HEK293T (cell line): ENCODE results near the gene CEACAM3.
"Not testable (repeated sequence)": the region's sequence is repeated elsewhere in the genome, so short reads cannot be mapped to it uniquely, and the experiment has no call there.

Source experiments
- CTCF ChIA-PET: fragments of 350-600 bp; formaldehyde crosslinking; extraction: SDS; loops from one replicate; lab custom pipeline; 2021; ENCODE audit warnings: antibody characterized with exemption, inconsistent platforms; lab: Yijun Ruan, JAX
- POLR2A ChIA-PET: fragments of 350-600 bp; formaldehyde crosslinking; extraction: SDS; loops from one replicate; lab custom pipeline; 2020; ENCODE audit warnings: antibody characterized with exemption, inconsistent platforms; lab: Yijun Ruan, JAX
- DNase-seq: peaks from one replicate; pipeline ENCODE4 v3.0.0; 2012; ENCODE audit warnings: mixed read lengths; ENCODE audit errors: extremely low spot score
- ARNT ChIP-seq: fragments of 450-650 bp; IDR thresholded peaks from 2 replicates; pipeline ENCODE4 v1.6.1; 2017; ENCODE audit warnings: mild to moderate bottlenecking
- BHLHE40 ChIP-seq: fragments of 450-650 bp; IDR thresholded peaks from 2 replicates; pipeline ENCODE4 v1.6.1; 2016; ENCODE audit warnings: mild to moderate bottlenecking, moderate library complexity, borderline replicate concordance
- CTBP1 ChIP-seq: fragments of 450-650 bp; IDR thresholded peaks from 2 replicates; pipeline ENCODE4 v1.6.1; 2016; ENCODE audit warnings: borderline replicate concordance
- ELF4 ChIP-seq: fragments of 450-650 bp; IDR thresholded peaks from 2 replicates; pipeline ENCODE4 v1.6.1; 2017; ENCODE audit warnings: antibody characterized with exemption
- FOXA1 ChIP-seq: fragments of 450-650 bp; IDR thresholded peaks from 2 replicates; pipeline ENCODE4 v1.6.1; 2016; ENCODE audit warnings: mild to moderate bottlenecking
- FOXK2 ChIP-seq: fragments of 450-650 bp; IDR thresholded peaks from 2 replicates; pipeline ENCODE4 v1.6.1; 2016; ENCODE audit warnings: mild to moderate bottlenecking
- FOXM1 ChIP-seq: fragments of 450-650 bp; IDR thresholded peaks from 2 replicates; pipeline ENCODE4 v1.6.1; 2017; ENCODE audit warnings: mild to moderate bottlenecking, borderline replicate concordance
- HDGF ChIP-seq: fragments of 450-650 bp; IDR thresholded peaks from 2 replicates; pipeline ENCODE4 v1.6.1; 2017; ENCODE audit warnings: antibody characterized with exemption, borderline replicate concordance
- L3MBTL2 ChIP-seq: fragments of 450-650 bp; conservative IDR thresholded peaks from 2 replicates; pipeline ENCODE4 v1.6.1; 2016; ENCODE audit warnings: mild to moderate bottlenecking
- LEF1 ChIP-seq: fragments of 450-650 bp; IDR thresholded peaks from 2 replicates; pipeline ENCODE4 v1.6.1; 2017; ENCODE audit warnings: mild to moderate bottlenecking, borderline replicate concordance
- NFRKB ChIP-seq: fragments of 450-650 bp; IDR thresholded peaks from 2 replicates; pipeline ENCODE4 v1.6.1; 2016; ENCODE audit warnings: mild to moderate bottlenecking, moderate library complexity
- PKNOX1 ChIP-seq: fragments of 450-650 bp; IDR thresholded peaks from 2 replicates; pipeline ENCODE4 v1.6.1; 2016
- SP1 ChIP-seq: fragments of 450-650 bp; IDR thresholded peaks from 2 replicates; pipeline ENCODE4 v1.6.1; 2017
- SUZ12 ChIP-seq: fragments of 450-650 bp; IDR thresholded peaks from 2 replicates; pipeline ENCODE4 v1.6.1; 2016; ENCODE audit warnings: mild to moderate bottlenecking
- TARDBP ChIP-seq: fragments of 450-650 bp; IDR thresholded peaks from 2 replicates; pipeline ENCODE4 v1.6.1; 2016
- ZNF384 ChIP-seq: fragments of 450-650 bp; IDR thresholded peaks from 2 replicates; pipeline ENCODE4 v1.6.1; 2016

Gene CEACAM3

GRCh38 chr19:41755328-41755913 lies 41.0 kb upstream of the CEACAM3 start, which contains the start of gene CEACAM6:
CEACAM6 (plus strand) TSS chr19:41755530; CDS start chr19:41755639, 109 bp downstream.
- TF ChIP-seq TARDBP (no peak), SUZ12 (no peak), FOXM1 (no peak), ELF4 (no peak), HDGF (no peak), BHLHE40 (no peak), FOXK2 (no peak), LEF1 (no peak), ZNF384 (no peak), PKNOX1 (no peak), FOXA1 (no peak), ARNT (no peak), CTBP1 (no peak)
- POLR2A ChIA-PET: no interaction called here
- CTCF ChIA-PET: interaction anchor here (0.7 to 1.5 kb wide), 2 partner anchors 36 to 48 kb away, joined by 3 to 4 read pairs; no protein-coding TSS in a partner anchor
- no peak for DNase-seq

GRCh38 chr19:41758846-41759245 lies 37.5 kb upstream of the CEACAM3 start:
- CTCF ChIA-PET: interaction anchor here (0.6 kb wide), 1 partner anchor 58 kb away, joined by 3 read pairs; no protein-coding TSS in a partner anchor

GRCh38 chr19:41767115-41767514 lies 29.3 kb upstream of the CEACAM3 start:
- POLR2A ChIA-PET: no interaction called here
- no peak for DNase-seq
- CTCF ChIA-PET: no interaction called here
- TF ChIP-seq ZNF384 (no peak), ELF4 (no peak), LEF1 (no peak), FOXM1 (no peak), NFRKB (no peak), CTBP1 (no peak), HDGF (no peak), SP1 (no peak), PKNOX1 (no peak), FOXK2 (no peak), BHLHE40 (no peak), SUZ12 (no peak), FOXA1 (no peak), ARNT (no peak), L3MBTL2 (no peak)

More at GRCh38 chr19:41758846-41759245, 37.5 kb upstream of the CEACAM3 start:
- POLR2A ChIA-PET: no interaction called here
- TF ChIP-seq L3MBTL2: no peak
- TF ChIP-seq SUZ12: no peak
- TF ChIP-seq FOXM1: no peak
- TF ChIP-seq NFRKB: no peak
- no peak for TF ChIP-seq BHLHE40
- no peak for TF ChIP-seq HDGF
- TF ChIP-seq TARDBP: no peak
- TF ChIP-seq FOXA1: no peak
- TF ChIP-seq ZNF384: no peak
- no peak for TF ChIP-seq ARNT
- TF ChIP-seq ELF4: no peak
- TF ChIP-seq PKNOX1: no peak
- no peak for TF ChIP-seq SP1
- TF ChIP-seq LEF1: no peak
- no peak for TF ChIP-seq FOXK2
- no peak for TF ChIP-seq CTBP1
- no peak for DNase-seq

GRCh38 chr19:41768105-41768504 lies 28.3 kb upstream of the CEACAM3 start:
- CTCF ChIA-PET, POLR2A ChIA-PET, DNase-seq: not testable (repeated sequence)

- ChIA-PET POLR2A (no interaction called here), CTCF (interaction anchor here (0.6 to 0.8 kb wide), 2 partner anchors 16 to 23 kb away, joined by 3 to 4 read pairs; no protein-coding TSS in a partner anchor)
- TF ChIP-seq L3MBTL2 (no peak), PKNOX1 (no peak), NFRKB (no peak), CTBP1 (no peak), TARDBP (no peak), LEF1 (no peak)
- DNase-seq: no peak
Observed at GRCh38 chr19:41769608-41770007, 26.8 kb upstream of the CEACAM3 start.

GRCh38 chr19:41771410-41771809 lies 25.0 kb upstream of the CEACAM3 start:
- DNase-seq: no peak
- TF ChIP-seq TARDBP: no peak
- no peak for TF ChIP-seq ZNF384
- TF ChIP-seq CTBP1: no peak
- no peak for TF ChIP-seq FOXA1
- no peak for TF ChIP-seq LEF1
- ChIA-PET CTCF (no interaction called here), POLR2A (no interaction called here)
